HEK293 (cell line): ENCODE results near the gene AMT.

Experiments used
- KLF7 ChIP-seq: fragments of 450-650 bp; formaldehyde crosslinking; IDR thresholded peaks from 2 replicates; pipeline ENCODE4 v1.5.1; 2016; ENCODE audit warnings: missing biosample characterization, missing genetic modification characterization, borderline replicate concordance
- ZNF274 ChIP-seq, 2 experiments: fragments of 200-500 bp in 1 of 2; fragments of 450-650 bp in 1 of 2; sonication (Bioruptor generic) in 1 of 2; formaldehyde crosslinking in 1 of 2; IDR thresholded peaks; 2 replicates each; pipeline versions ENCODE4 v1.5.1 to v1.6.1; 2014 to 2016; ENCODE audit warnings: borderline replicate concordance in 1 of 2, inconsistent platforms in 1 of 2, low read length in 1 of 2, missing biosample characterization in 1 of 2, missing genetic modification characterization in 1 of 2
- ZNF660 ChIP-seq: fragments of 450-650 bp; IDR thresholded peaks from 2 replicates; pipeline ENCODE4 v1.5.1; 2018; ENCODE audit warnings: missing biosample characterization, mild to moderate bottlenecking, missing genetic modification characterization
- ZNF670 ChIP-seq: fragments of 450-650 bp; formaldehyde crosslinking; IDR thresholded peaks from 2 replicates; pipeline ENCODE4 v1.5.1; 2016; ENCODE audit warnings: missing biosample characterization, missing genetic modification characterization, low read depth
- ZNF677 ChIP-seq: fragments of 450-650 bp; IDR thresholded peaks from 2 replicates; pipeline ENCODE4 v1.5.0; 2018; ENCODE audit warnings: missing biosample characterization, mild to moderate bottlenecking, missing genetic modification characterization, moderate library complexity
- ZNF747 ChIP-seq: fragments of 450-650 bp; formaldehyde crosslinking; IDR thresholded peaks from 2 replicates; pipeline ENCODE4 v1.5.1; 2016; ENCODE audit warnings: missing biosample characterization, missing genetic modification characterization
- TF ChIP-seq, protein P1 (sequence below): fragments of 450-650 bp; formaldehyde crosslinking; IDR thresholded peaks from 2 replicates; pipeline ENCODE4 v1.5.1; 2016; ENCODE audit warnings: missing biosample characterization, missing genetic modification characterization
- TF ChIP-seq, protein P2 (sequence below): fragments of 450-650 bp; formaldehyde crosslinking; IDR thresholded peaks from 2 replicates; pipeline ENCODE4 v1.5.1; 2016; ENCODE audit warnings: missing biosample characterization, missing genetic modification characterization
- TF ChIP-seq, protein P3 (sequence below): fragments of 450-650 bp; formaldehyde crosslinking; IDR thresholded peaks from 2 replicates; pipeline ENCODE4 v1.5.1; 2016; ENCODE audit warnings: missing biosample characterization, missing genetic modification characterization
- TF ChIP-seq, protein P4 (sequence below): fragments of 450-650 bp; IDR thresholded peaks from 2 replicates; pipeline ENCODE4 v1.5.1; 2018; ENCODE audit warnings: missing biosample characterization, mild to moderate bottlenecking, missing genetic modification characterization

DNA sequence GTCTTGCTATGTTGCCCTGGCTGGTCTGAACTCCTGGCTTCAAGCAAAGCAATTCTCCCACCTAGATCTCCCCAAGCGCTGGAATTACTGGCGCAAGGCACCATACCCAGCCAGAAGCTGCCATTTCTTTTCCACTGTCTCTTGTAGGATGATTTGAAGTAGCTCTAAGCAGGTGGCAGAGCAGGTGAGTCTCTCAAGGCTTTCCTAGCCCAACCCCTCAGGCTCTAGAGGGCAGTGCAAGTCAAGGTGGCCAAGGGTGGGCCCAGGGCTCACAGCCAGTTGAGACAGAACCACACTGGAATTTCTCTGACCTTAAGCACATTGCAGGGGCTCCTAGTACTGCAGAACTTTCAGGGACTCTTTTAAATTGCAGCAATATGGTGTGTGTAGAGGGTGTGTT is 32.2 kb upstream of the AMT start:
- TF ChIP-seq ZNF660 (tag by site-specific recombination) (no peak), ZNF670 (no peak), KLF7 (tag by site-specific recombination) (no peak), ZNF677 (tag by site-specific recombination) (no peak), ZNF274 (IDR thresholded peaks at IDR 0.05; ENCODE audit: low read length) (no peak), ZNF274 (tag by site-specific recombination; IDR thresholded peaks at IDR 0.05; ENCODE audit: borderline replicate concordance) (no peak), ZNF747 (tag by site-specific recombination) (no peak)
- TF ChIP-seq, protein P1, sequence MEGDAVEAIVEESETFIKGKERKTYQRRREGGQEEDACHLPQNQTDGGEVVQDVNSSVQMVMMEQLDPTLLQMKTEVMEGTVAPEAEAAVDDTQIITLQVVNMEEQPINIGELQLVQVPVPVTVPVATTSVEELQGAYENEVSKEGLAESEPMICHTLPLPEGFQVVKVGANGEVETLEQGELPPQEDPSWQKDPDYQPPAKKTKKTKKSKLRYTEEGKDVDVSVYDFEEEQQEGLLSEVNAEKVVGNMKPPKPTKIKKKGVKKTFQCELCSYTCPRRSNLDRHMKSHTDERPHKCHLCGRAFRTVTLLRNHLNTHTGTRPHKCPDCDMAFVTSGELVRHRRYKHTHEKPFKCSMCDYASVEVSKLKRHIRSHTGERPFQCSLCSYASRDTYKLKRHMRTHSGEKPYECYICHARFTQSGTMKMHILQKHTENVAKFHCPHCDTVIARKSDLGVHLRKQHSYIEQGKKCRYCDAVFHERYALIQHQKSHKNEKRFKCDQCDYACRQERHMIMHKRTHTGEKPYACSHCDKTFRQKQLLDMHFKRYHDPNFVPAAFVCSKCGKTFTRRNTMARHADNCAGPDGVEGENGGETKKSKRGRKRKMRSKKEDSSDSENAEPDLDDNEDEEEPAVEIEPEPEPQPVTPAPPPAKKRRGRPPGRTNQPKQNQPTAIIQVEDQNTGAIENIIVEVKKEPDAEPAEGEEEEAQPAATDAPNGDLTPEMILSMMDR (tag by site-specific recombination), result peak; percentile 14; the same call in 1 of the 2 replicates
- TF ChIP-seq, protein P2, sequence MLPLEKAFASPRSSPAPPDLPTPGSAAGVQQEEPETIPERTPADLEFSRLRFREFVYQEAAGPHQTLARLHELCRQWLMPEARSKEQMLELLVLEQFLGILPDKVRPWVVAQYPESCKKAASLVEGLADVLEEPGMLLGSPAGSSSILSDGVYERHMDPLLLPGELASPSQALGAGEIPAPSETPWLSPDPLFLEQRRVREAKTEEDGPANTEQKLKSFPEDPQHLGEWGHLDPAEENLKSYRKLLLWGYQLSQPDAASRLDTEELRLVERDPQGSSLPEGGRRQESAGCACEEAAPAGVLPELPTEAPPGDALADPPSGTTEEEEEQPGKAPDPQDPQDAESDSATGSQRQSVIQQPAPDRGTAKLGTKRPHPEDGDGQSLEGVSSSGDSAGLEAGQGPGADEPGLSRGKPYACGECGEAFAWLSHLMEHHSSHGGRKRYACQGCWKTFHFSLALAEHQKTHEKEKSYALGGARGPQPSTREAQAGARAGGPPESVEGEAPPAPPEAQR (tag by site-specific recombination), result no peak
- TF ChIP-seq, protein P3, sequence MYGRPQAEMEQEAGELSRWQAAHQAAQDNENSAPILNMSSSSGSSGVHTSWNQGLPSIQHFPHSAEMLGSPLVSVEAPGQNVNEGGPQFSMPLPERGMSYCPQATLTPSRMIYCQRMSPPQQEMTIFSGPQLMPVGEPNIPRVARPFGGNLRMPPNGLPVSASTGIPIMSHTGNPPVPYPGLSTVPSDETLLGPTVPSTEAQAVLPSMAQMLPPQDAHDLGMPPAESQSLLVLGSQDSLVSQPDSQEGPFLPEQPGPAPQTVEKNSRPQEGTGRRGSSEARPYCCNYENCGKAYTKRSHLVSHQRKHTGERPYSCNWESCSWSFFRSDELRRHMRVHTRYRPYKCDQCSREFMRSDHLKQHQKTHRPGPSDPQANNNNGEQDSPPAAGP (tag by site-specific recombination), result no peak
- TF ChIP-seq, protein P4, sequence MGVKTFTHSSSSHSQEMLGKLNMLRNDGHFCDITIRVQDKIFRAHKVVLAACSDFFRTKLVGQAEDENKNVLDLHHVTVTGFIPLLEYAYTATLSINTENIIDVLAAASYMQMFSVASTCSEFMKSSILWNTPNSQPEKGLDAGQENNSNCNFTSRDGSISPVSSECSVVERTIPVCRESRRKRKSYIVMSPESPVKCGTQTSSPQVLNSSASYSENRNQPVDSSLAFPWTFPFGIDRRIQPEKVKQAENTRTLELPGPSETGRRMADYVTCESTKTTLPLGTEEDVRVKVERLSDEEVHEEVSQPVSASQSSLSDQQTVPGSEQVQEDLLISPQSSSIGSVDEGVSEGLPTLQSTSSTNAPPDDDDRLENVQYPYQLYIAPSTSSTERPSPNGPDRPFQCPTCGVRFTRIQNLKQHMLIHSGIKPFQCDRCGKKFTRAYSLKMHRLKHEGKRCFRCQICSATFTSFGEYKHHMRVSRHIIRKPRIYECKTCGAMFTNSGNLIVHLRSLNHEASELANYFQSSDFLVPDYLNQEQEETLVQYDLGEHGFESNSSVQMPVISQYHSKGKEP (tag by site-specific recombination), result no peak
